HepG2 (cell line): Measurements from ENCODE around the gene IL27RA. TPM values are rescaled to one million over a fixed set of nuclear protein-coding genes. Genes with fewer than 3 reads are reported as not detected.

Experiments used
- ATAC-seq: fragments of 200-7000 bp; cut with Tn5 transposase; 3 replicates; pipeline ENCODE4 v1.9.1; 2020; ENCODE audit warnings: mild to moderate bottlenecking, moderate library complexity
- BruUV-seq: library from RNA; stranded (reverse); fragments of 400-500 nt; replicated peaks from 2 replicates; lab custom pipeline; 2021; lab: Mats Ljungman, UMichigan
- CTCF ChIA-PET: fragments of 300-600 bp; formaldehyde crosslinking; extraction: SDS; loops from one replicate; lab custom pipeline; 2021; ENCODE audit warnings: low total read pairs, inconsistent platforms, low intra/inter-chr PET ratio; lab: Yijun Ruan, JAX
- POLR2A ChIA-PET: fragments of 350-600 bp; sonication (Branson Sonifier 250); formaldehyde crosslinking; loops from one replicate; lab custom pipeline; 2020; ENCODE audit warnings: antibody characterized with exemption, inconsistent platforms; lab: Yijun Ruan, JAX
- DNase-seq: peaks from one replicate; pipeline ENCODE4 v3.0.0-alpha.2; 2015; ENCODE audit warnings: low spot score
- FAIRE-seq: peaks from 3 replicates; lab custom pipeline; 2011; peaks lifted over from hg19 to GRCh38; lab: Jason Lieb, UNC
- H2AFZ ChIP-seq: one replicate; pipeline ENCODE4 v1.6.1; 2011; ENCODE audit warnings: low read length, inconsistent platforms
- H3K27ac ChIP-seq: fragments of 300-600 bp; 3 replicates; pipeline ENCODE4 v1.8.0; 2011; ENCODE audit warnings: mixed run types, mild to moderate bottlenecking, mixed read lengths, low read length, inconsistent platforms; ENCODE audit not compliant: insufficient read depth; ENCODE audit errors: extremely low read length
- H3K27me3 ChIP-seq, 2 experiments: fragments of 200-600 bp in 1 of 2; 2 replicates in 1 of 2; 3 replicates in 1 of 2; pipeline versions ENCODE4 v1.6.0 to v1.8.0; 2011; ENCODE audit warnings: low read length in 2 of 2, mild to moderate bottlenecking in 2 of 2, moderate library complexity in 2 of 2, inconsistent platforms in 1 of 2; ENCODE audit not compliant: insufficient read depth in 2 of 2, control insufficient read depth in 1 of 2
- H3K36me3 ChIP-seq, 2 experiments: fragments of 200-600 bp in 1 of 2; replicated peaks in 1 of 2; 2 replicates in 1 of 2; 3 replicates in 1 of 2; pipeline versions ENCODE4 v1.5.1 to v1.8.0; 2011; ENCODE audit warnings: low read length in 2 of 2, inconsistent platforms in 1 of 2; ENCODE audit not compliant: insufficient read depth in 2 of 2, control insufficient read depth in 1 of 2
- H3K4me1 ChIP-seq: 2 replicates; pipeline ENCODE4 v1.5.1; 2012; ENCODE audit warnings: low read length, inconsistent platforms; ENCODE audit not compliant: insufficient read depth
- H3K4me2 ChIP-seq: 2 replicates; pipeline ENCODE4 v1.6.0; 2011; ENCODE audit warnings: low read depth, low read length, inconsistent platforms
- H3K4me3 ChIP-seq, 3 experiments: fragments of 200-600 bp in 1 of 3; sonication (generic), shearing (Covaris generic) in 1 of 3; replicated peaks in 1 of 3; 2 replicates each; pipeline ENCODE4 v1.5.1; 2011 to 2016; ENCODE audit warnings: low read length in 3 of 3, inconsistent platforms in 2 of 3, low read depth in 2 of 3, mild to moderate bottlenecking in 2 of 3, control low read depth in 1 of 3, mixed read lengths in 1 of 3; ENCODE audit not compliant: insufficient read depth in 1 of 3
- H3K79me2 ChIP-seq: one replicate; pipeline ENCODE4 v1.6.1; 2011; ENCODE audit warnings: low read length, inconsistent platforms; ENCODE audit not compliant: insufficient read depth
- H3K9ac ChIP-seq: 2 replicates; pipeline ENCODE4 v1.6.0; 2011; ENCODE audit warnings: mild to moderate bottlenecking, low read depth, low read length, inconsistent platforms; ENCODE audit not compliant: insufficient read depth
- H3K9me3 ChIP-seq: 2 replicates; pipeline ENCODE4 v1.5.1; 2012; ENCODE audit warnings: mild to moderate bottlenecking, low read length
- H4K20me1 ChIP-seq: 2 replicates; pipeline ENCODE4 v1.6.0; 2011; ENCODE audit warnings: inconsistent platforms, mild to moderate bottlenecking, low read length, moderate library complexity; ENCODE audit not compliant: insufficient read depth
- KDM6A ChIP-seq: IDR thresholded peaks from 2 replicates; pipeline ENCODE4 v1.6.1; 2016; ENCODE audit warnings: low read depth
- MAZ ChIP-seq, 2 experiments: sonication (generic) in 1 of 2; formaldehyde crosslinking in 1 of 2; IDR thresholded peaks; 2 replicates each; pipeline versions ENCODE4 v1.5.0 to v1.6.1; 2012 to 2020; ENCODE audit warnings: low read depth in 2 of 2, mild to moderate bottlenecking in 2 of 2, borderline replicate concordance in 1 of 2, improper control_type of control experiment in 1 of 2, low read length in 1 of 2, missing genetic modification reagents in 1 of 2, moderate library complexity in 1 of 2
- NFAT5 ChIP-seq: sonication (generic); formaldehyde crosslinking; IDR thresholded peaks from 2 replicates; pipeline ENCODE4 v1.4.0; 2020; ENCODE audit warnings: missing genetic modification reagents
- ZNF629 ChIP-seq: sonication (generic); formaldehyde crosslinking; conservative IDR thresholded peaks from 2 replicates; pipeline ENCODE4 v1.5.0; 2020; ENCODE audit warnings: missing genetic modification reagents
- WGBS: methylation state at CpG from one replicate; pipeline ENCODE4 v1.1.6; 2017; ENCODE audit warnings: low lambda C conversion rate; 5-methylcytosine and 5-hydroxymethylcytosine counted together
- in situ Hi-C: cut with HindIII; loops from 2 replicates; pipeline ENCODE4 v1.10.0; 2017; ENCODE audit warnings: low pct_unique_long_range_greater_than_20kb; ENCODE audit not compliant: extremely low pct_ligation_motif_present
- intact Hi-C: fragments of 100-400 bp; cut with micrococcal nuclease; formaldehyde crosslinking; loops from one replicate; pipeline ENCODE4 v1.10.0; 2022; ENCODE audit not compliant: unreplicated experiment
- polyA plus RNA-seq, 8 experiments: library from polyadenylated mRNA; depleted of rRNA in 3 of 8; stranded (reverse) in 7 of 8; unstranded in 1 of 8; fragments of >200 nt; fragmentation: Illumina TruSeq in 4 of 8; extraction: Trizol in 4 of 8; gene quantifications; 2 replicates each; pipeline versions ENCODE4 v1.2.1 to v1.2.3, GENCODE V29; 2011 to 2016; ENCODE audit warnings: low read depth in 4 of 8, missing spikeins in 1 of 8, mixed read lengths in 1 of 8; ENCODE audit not compliant: insufficient read depth in 1 of 8
- total RNA-seq, 5 experiments: library from RNA; depleted of rRNA; stranded (reverse); fragments of >200 nt; fragmentation: Illumina TruSeq; extraction: Trizol; gene quantifications; 2 replicates each; pipeline ENCODE4 v1.2.3, GENCODE V29; 2016; ENCODE audit warnings: low read depth in 1 of 5

Gene IL27RA
- total and polyA plus RNA-seq, 2 of the 13 experiments (the other 11 are each of a cell fraction or from before 2014, with no cell fraction given): 3.5 to 8.1 TPM

- TF ChIP-seq NFAT5 (CRISPR knock-in tag): no peak
- no peak for TF ChIP-seq MAZ (IDR thresholded peaks at IDR 0.05; ENCODE audit: borderline replicate concordance, low read depth, low read length)
- no peak for TF ChIP-seq MAZ (CRISPR knock-in tag; IDR thresholded peaks at IDR 0.05; ENCODE audit: low read depth)
Measured at GRCh38 chr19:14097532-14098151, 66.1 kb downstream of the IL27RA start (continued).

- no peak overlapping the region for H3K4me3 ChIP-seq
- DNase-seq (no peak), ATAC-seq (no peak), FAIRE-seq (no peak)
- H3K9ac ChIP-seq: no peak overlapping the region
- ChIA-PET POLR2A (no interaction called here), CTCF (no interaction called here)
- in situ Hi-C loops: no loop called here
- no peaks in the 10 kb centered on the region for H3K9me3 ChIP-seq
- no peaks in the 10 kb centered on the region for H3K4me1 ChIP-seq
- no peaks in the 10 kb centered on the region for H3K27me3 ChIP-seq
- no peaks in the 10 kb centered on the region for H4K20me1 ChIP-seq
- no peak overlapping the region for H2AFZ ChIP-seq
- 100% methylated on average over 5 of the region's 6 CpGs for WGBS
- no peaks in the 10 kb centered on the region for H3K79me2 ChIP-seq
- H3K4me2 ChIP-seq: no peak overlapping the region
- no TSS peak for BruUV-seq
- H3K27ac ChIP-seq: no peak overlapping the region
- intact Hi-C loops: no loop called here
- TF ChIP-seq ZNF629 (CRISPR knock-in tag) (peak; percentile 63), KDM6A (CRISPR knock-in tag) (no peak)
- H3K36me3 ChIP-seq: peaks cover 8 to 29% of the 10 kb centered on the region in 2 experiments
Measured at GRCh38 chr19:14101003-14101545, 69.5 kb downstream of the IL27RA start.
